Endodermal cell (in vitro differentiated cells): ENCODE measurements around the gene TMEM50A. TPM values are rescaled to one million over a fixed set of nuclear protein-coding genes. Genes with fewer than 3 reads are reported as not detected.

Experiments
- DNase-seq: peaks from one replicate; pipeline ENCODE4 v3.0.0-alpha.2; 2017
- H3K27ac ChIP-seq: 2 replicates; pipeline ENCODE4 v1.5.1; 2013; ENCODE audit warnings: mild to moderate bottlenecking, low read depth, low read length, moderate library complexity
- H3K27me3 ChIP-seq: 2 replicates; pipeline ENCODE4 v1.6.1; 2013; ENCODE audit warnings: mild to moderate bottlenecking, low read length, moderate library complexity; ENCODE audit not compliant: insufficient read depth, control insufficient read depth, poor library complexity, severe bottlenecking
- H3K36me3 ChIP-seq: 2 replicates; pipeline ENCODE4 v1.7.0; 2013; ENCODE audit warnings: mild to moderate bottlenecking, low read length, moderate library complexity; ENCODE audit not compliant: control insufficient read depth, insufficient read depth
- H3K4me1 ChIP-seq: one replicate; pipeline ENCODE4 v1.7.0; 2013; ENCODE audit warnings: low read length; ENCODE audit not compliant: control insufficient read depth, insufficient read depth
- H3K4me3 ChIP-seq: 2 replicates; pipeline ENCODE4 v1.5.1; 2013; ENCODE audit warnings: mild to moderate bottlenecking, low read length, moderate library complexity
- H3K9ac ChIP-seq: 2 replicates; pipeline ENCODE4 v1.6.1; 2013; ENCODE audit warnings: mild to moderate bottlenecking, low read length, moderate library complexity; ENCODE audit not compliant: poor library complexity, severe bottlenecking; ENCODE audit errors: extremely low read depth
- H3K9me3 ChIP-seq: 2 replicates; pipeline ENCODE4 v1.6.1; 2013; ENCODE audit warnings: mild to moderate bottlenecking, low read length, moderate library complexity; ENCODE audit not compliant: control insufficient read depth
- H3K27ac Mint-ChIP-seq: 2 replicates; pipeline ENCODE4 v1.8.0; 2020; ENCODE audit warnings: mixed read lengths
- H3K27me3 Mint-ChIP-seq: 2 replicates; pipeline ENCODE4 v1.8.0; 2021; ENCODE audit warnings: mild to moderate bottlenecking, mixed read lengths; ENCODE audit not compliant: insufficient read depth
- H3K36me3 Mint-ChIP-seq: 2 replicates; pipeline ENCODE4 v1.8.0; 2020; ENCODE audit warnings: low read depth, mixed read lengths
- H3K4me1 Mint-ChIP-seq: 2 replicates; pipeline ENCODE4 v1.8.0; 2020; ENCODE audit warnings: mixed read lengths
- H3K4me3 Mint-ChIP-seq: 2 replicates; pipeline ENCODE4 v1.8.0; 2020; ENCODE audit warnings: mild to moderate bottlenecking, moderate library complexity, mixed read lengths
- H3K9me3 Mint-ChIP-seq: 2 replicates; pipeline ENCODE4 v1.8.0; 2020; ENCODE audit warnings: mild to moderate bottlenecking, mixed read lengths
- WGBS, 2 experiments: methylation state at CpG; one replicate each; pipeline versions ENCODE4 v1.1.5 to v1.1.7; 2013; ENCODE audit warnings: missing lambda C conversion rate in 2 of 2, mixed read lengths in 1 of 2; ENCODE audit not compliant: insufficient coverage in 1 of 2, insufficient read length in 1 of 2; 5-methylcytosine and 5-hydroxymethylcytosine counted together
- total RNA-seq, 2 donors: library from RNA; stranded (reverse); fragmentation: NEBNext Ultra II Directional in 1 of 2; extraction: Animal tissue kit (Norgen Biotek cat#: 25700) in 1 of 2; gene quantifications; 2 replicates in 1 of 2; 3 replicates in 1 of 2; pipeline ENCODE4 v1.2.1, GENCODE V29; 2021
- TF ChIP-seq, protein P1 (sequence below): fragments of 200-600 bp; sonication (generic); conservative IDR thresholded peaks from 2 replicates; pipeline ENCODE4 v1.5.0; 2021; ENCODE audit warnings: antibody characterized with exemption, mild to moderate bottlenecking

The TMEM50A gene
- total RNA-seq, 2 donors from 2014 or later: 95.8 to 99.3 TPM

DNA sequence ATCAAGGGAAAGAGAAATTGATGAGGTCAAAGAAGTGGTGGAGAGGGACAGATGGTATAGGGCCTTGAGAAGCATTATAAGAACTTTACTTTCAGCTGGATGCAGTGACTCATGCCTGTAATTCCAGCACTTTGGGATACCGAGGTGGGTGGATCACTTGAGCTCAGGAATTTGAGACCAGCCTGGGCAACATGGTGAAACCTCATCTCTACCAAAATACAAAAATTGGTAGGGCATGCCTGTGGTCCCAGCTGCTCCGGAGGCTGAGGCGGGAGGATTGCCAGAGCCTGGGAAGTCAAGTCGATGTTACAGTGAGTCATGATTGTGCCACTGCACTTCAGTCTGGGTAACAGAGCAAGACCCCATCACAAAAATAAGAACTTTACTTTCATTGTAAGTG lies 5.7 kb downstream of the TMEM50A start:
- no peak overlapping the region for H3K27ac ChIP-seq

GRCh38 chr1:25347556-25347955 lies 9.4 kb downstream of the TMEM50A start:
- Histone ChIP-seq H3K27me3 (no peaks in the 10 kb centered on the region), H3K36me3 (peaks cover 72% of the 10 kb centered on the region), H3K4me1 (no peaks in the 10 kb centered on the region), H3K9me3 (peaks cover 6% of the 10 kb centered on the region), H3K4me3 (no peak overlapping the region), H3K27ac (no peak overlapping the region), H3K9ac (no peak overlapping the region)
- H3K27ac Mint-ChIP-seq: no peak overlapping the region
- WGBS, 2 experiments: 97 to 100% methylated on average over 2 of the region's 2 CpGs
- no peak for DNase-seq
- H3K4me3 Mint-ChIP-seq: no peak overlapping the region
- peaks cover 73% of the 10 kb centered on the region for H3K36me3 Mint-ChIP-seq
- TF ChIP-seq, protein P1, sequence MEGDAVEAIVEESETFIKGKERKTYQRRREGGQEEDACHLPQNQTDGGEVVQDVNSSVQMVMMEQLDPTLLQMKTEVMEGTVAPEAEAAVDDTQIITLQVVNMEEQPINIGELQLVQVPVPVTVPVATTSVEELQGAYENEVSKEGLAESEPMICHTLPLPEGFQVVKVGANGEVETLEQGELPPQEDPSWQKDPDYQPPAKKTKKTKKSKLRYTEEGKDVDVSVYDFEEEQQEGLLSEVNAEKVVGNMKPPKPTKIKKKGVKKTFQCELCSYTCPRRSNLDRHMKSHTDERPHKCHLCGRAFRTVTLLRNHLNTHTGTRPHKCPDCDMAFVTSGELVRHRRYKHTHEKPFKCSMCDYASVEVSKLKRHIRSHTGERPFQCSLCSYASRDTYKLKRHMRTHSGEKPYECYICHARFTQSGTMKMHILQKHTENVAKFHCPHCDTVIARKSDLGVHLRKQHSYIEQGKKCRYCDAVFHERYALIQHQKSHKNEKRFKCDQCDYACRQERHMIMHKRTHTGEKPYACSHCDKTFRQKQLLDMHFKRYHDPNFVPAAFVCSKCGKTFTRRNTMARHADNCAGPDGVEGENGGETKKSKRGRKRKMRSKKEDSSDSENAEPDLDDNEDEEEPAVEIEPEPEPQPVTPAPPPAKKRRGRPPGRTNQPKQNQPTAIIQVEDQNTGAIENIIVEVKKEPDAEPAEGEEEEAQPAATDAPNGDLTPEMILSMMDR: no peak
- H3K27me3 Mint-ChIP-seq: no peaks in the 10 kb centered on the region
- H3K4me1 Mint-ChIP-seq: no peaks in the 10 kb centered on the region
- H3K9me3 Mint-ChIP-seq: no peaks in the 10 kb centered on the region

More for the DNA sequence above, 5.7 kb downstream of the TMEM50A start:
- Mint-ChIP-seq H3K4me1 (peaks cover 9% of the 10 kb centered on the region), H3K27me3 (no peaks in the 10 kb centered on the region), H3K4me3 (no peak overlapping the region), H3K36me3 (peaks cover 64% of the 10 kb centered on the region), H3K9me3 (no peaks in the 10 kb centered on the region), H3K27ac (no peak overlapping the region)
- DNase-seq: no peak
- H3K36me3 ChIP-seq: peaks cover 58% of the 10 kb centered on the region
- H3K9me3 ChIP-seq: no peaks in the 10 kb centered on the region
- WGBS, 2 experiments: 77 to 94% methylated on average over 1 to 4 of the region's 4 CpGs
- TF ChIP-seq, protein P1: no peak
- H3K4me1 ChIP-seq: no peaks in the 10 kb centered on the region
- no peak overlapping the region for H3K4me3 ChIP-seq
- no peaks in the 10 kb centered on the region for H3K27me3 ChIP-seq
- H3K9ac ChIP-seq: no peak overlapping the region

DNA sequence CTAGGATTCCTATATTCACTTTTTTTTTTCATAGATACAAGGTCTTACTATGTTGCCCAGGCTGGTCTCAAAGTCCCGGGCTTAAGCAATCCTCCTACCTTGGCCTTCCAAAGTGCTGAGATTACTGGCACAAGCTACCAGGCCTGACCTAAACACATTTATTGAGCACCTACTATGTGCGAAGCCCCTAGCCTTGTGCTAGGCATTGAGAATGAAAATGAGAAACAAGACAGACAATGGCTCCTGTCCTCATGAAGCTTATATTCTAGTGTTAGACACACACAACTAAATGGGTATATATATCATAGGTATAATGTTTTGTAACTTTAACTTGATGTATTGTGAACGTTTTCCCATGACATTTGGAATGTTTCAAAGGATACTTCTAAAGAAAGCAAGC lies 11.5 kb downstream of the TMEM50A start:
- 100% methylated on average over 1 to 3 of the region's 3 CpGs for WGBS, 2 experiments
- H3K4me3 Mint-ChIP-seq: no peak overlapping the region

More for the DNA sequence above, 11.5 kb downstream of the TMEM50A start:
- H3K27ac Mint-ChIP-seq: no peak overlapping the region
- Histone ChIP-seq H3K36me3 (peaks cover 71% of the 10 kb centered on the region), H3K9me3 (peaks cover 6% of the 10 kb centered on the region), H3K4me3 (no peak overlapping the region), H3K4me1 (no peaks in the 10 kb centered on the region), H3K9ac (no peak overlapping the region), H3K27me3 (no peaks in the 10 kb centered on the region), H3K27ac (no peak overlapping the region)
- H3K36me3 Mint-ChIP-seq: peaks cover 61% of the 10 kb centered on the region
- DNase-seq: no peak
- TF ChIP-seq, protein P1: no peak
- no peaks in the 10 kb centered on the region for H3K27me3 Mint-ChIP-seq
- no peaks in the 10 kb centered on the region for H3K4me1 Mint-ChIP-seq
- no peaks in the 10 kb centered on the region for H3K9me3 Mint-ChIP-seq
